MCF 10A (cell line): ENCODE results near the gene LMNTD1. TPM values are rescaled to one million over a fixed set of nuclear protein-coding genes. Genes with fewer than 3 reads are reported as not detected.
"Not testable (repeated sequence)": the region's sequence is repeated elsewhere in the genome, so short reads cannot be mapped to it uniquely, and the experiment has no call there.

Experiments used
- BruUV-seq: library from RNA; stranded (reverse); fragments of 400-500 nt; replicated peaks from 2 replicates; lab custom pipeline; 2021; lab: Mats Ljungman, UMichigan
- CTCF ChIA-PET: fragments of 300-600 bp; sonication (Branson Sonifier 250); formaldehyde crosslinking; extraction: SDS; loops from one replicate; lab custom pipeline; 2021; ENCODE audit warnings: antibody characterized with exemption, inconsistent platforms; lab: Yijun Ruan, JAX
- POLR2A ChIA-PET: fragments of 300-600, 350-650 bp; sonication (Branson Sonifier 250); formaldehyde crosslinking; extraction: SDS; loops from one replicate; lab custom pipeline; 2020; ENCODE audit warnings: antibody characterized with exemption, inconsistent platforms; lab: Yijun Ruan, JAX
- DNase-seq: peaks from one replicate; pipeline ENCODE4 v3.0.0-alpha.2; 2018; ENCODE audit not compliant: unreplicated experiment
- H3K27ac Mint-ChIP-seq: one replicate; pipeline ENCODE4 v1.8.0; 2022; ENCODE audit warnings: mild to moderate bottlenecking, low read depth, mixed read lengths; ENCODE audit not compliant: unreplicated experiment
- H3K27me3 Mint-ChIP-seq: one replicate; pipeline ENCODE4 v1.8.0; 2022; ENCODE audit warnings: mixed read lengths; ENCODE audit not compliant: insufficient read depth, unreplicated experiment
- H3K36me3 Mint-ChIP-seq: one replicate; pipeline ENCODE4 v1.8.0; 2022; ENCODE audit warnings: mild to moderate bottlenecking, moderate library complexity, mixed read lengths; ENCODE audit not compliant: insufficient read depth, unreplicated experiment
- H3K4me1 Mint-ChIP-seq: one replicate; pipeline ENCODE4 v1.8.0; 2022; ENCODE audit warnings: mixed read lengths; ENCODE audit not compliant: insufficient read depth, unreplicated experiment
- H3K4me3 Mint-ChIP-seq: one replicate; pipeline ENCODE4 v1.8.0; 2022; ENCODE audit warnings: mild to moderate bottlenecking, moderate library complexity, mixed read lengths; ENCODE audit not compliant: unreplicated experiment
- H3K9me3 Mint-ChIP-seq: one replicate; pipeline ENCODE4 v1.8.0; 2022; ENCODE audit warnings: mixed read lengths; ENCODE audit not compliant: unreplicated experiment
- CTCF ChIP-seq: fragments of 200-600 bp; IDR thresholded peaks from one replicate; pipeline ENCODE4 v1.8.0; 2022; ENCODE audit warnings: antibody characterized with exemption, mild to moderate bottlenecking; ENCODE audit not compliant: unreplicated experiment
- intact Hi-C: fragments of 100-400 bp; cut with micrococcal nuclease; formaldehyde crosslinking; loops from 2 replicates; pipeline ENCODE4 v1.14.1; 2022
- total RNA-seq: library from RNA; stranded (reverse); gene quantifications from 2 replicates; pipeline ENCODE4 v1.2.3, GENCODE V29; 2022

Gene LMNTD1
- total RNA-seq, 1 experiment from 2014 or later = not detected

- no peak for TF ChIP-seq CTCF
- no peaks in the 10 kb centered on the region for H3K9me3 Mint-ChIP-seq
- H3K27ac Mint-ChIP-seq = no peak overlapping the region
- ChIA-PET CTCF (interaction anchor here (0.5 kb wide), 1 partner anchor 156 kb away, joined by 5 read pairs; no protein-coding TSS in a partner anchor), POLR2A (no interaction called here)
- H3K4me1 Mint-ChIP-seq = peaks cover 6% of the 10 kb centered on the region
- BruUV-seq = no TSS peak
- H3K27me3 Mint-ChIP-seq = no peaks in the 10 kb centered on the region
- intact Hi-C loops = no loop called here
- no peak for DNase-seq
- H3K36me3 Mint-ChIP-seq = no peaks in the 10 kb centered on the region
- H3K4me3 Mint-ChIP-seq = no peak overlapping the region
Measured at GRCh38 chr12:25427337-25428249, 125.5 kb downstream of the LMNTD1 start.

GRCh38 chr12:25426821-25427220 is 126.3 kb downstream of the LMNTD1 start:
- POLR2A ChIA-PET = not testable (repeated sequence)

More at GRCh38 chr12:25426821-25427220, 126.3 kb downstream of the LMNTD1 start:
- H3K27me3 Mint-ChIP-seq, H3K9me3 Mint-ChIP-seq, BruUV-seq, H3K36me3 Mint-ChIP-seq, intact Hi-C loops, H3K4me1 Mint-ChIP-seq, DNase-seq, H3K4me3 Mint-ChIP-seq, H3K27ac Mint-ChIP-seq: not testable (repeated sequence)
- CTCF ChIA-PET = interaction anchor here (0.6 kb wide), 2 partner anchors 13 to 33 kb away, joined by 3 read pairs; no protein-coding TSS in a partner anchor
